ENCODE data around the gene CDK14. TPM values are rescaled to one million over a fixed set of nuclear protein-coding genes. Genes with fewer than 3 reads are reported as not detected.

The CDK14 gene
- total and polyA plus RNA-seq, 2 donors (not counting 1 experiment from before 2014, with no cell fraction given) = 42.1 to 167 TPM

GRCh38 chr7:91164506-91164905 lies 568.4 kb downstream of the CDK14 start:
- ChIA-PET CTCF (no interaction called here), POLR2A (no interaction called here)
- Histone ChIP-seq H3K9me3 (ENCODE audit: control extremely low read depth in 1 of 3, control insufficient read depth in 2 of 3, insufficient read depth in 1 of 3, low read length in 2 of 3) (no peaks in the 10 kb centered on the region), H3K9ac (ENCODE audit: low read length) (no peak overlapping the region), H3K27ac (ENCODE audit: low read length in 2 of 2) (peak overlapping the region; percentile 63 to 77), H3K27me3 (replicated peaks in 1 of 4; ENCODE audit: control extremely low read depth in 1 of 4, control insufficient read depth in 3 of 4, insufficient read depth in 4 of 4, low read length in 3 of 4) (no peaks in the 10 kb centered on the region), H3K79me2 (ENCODE audit: control insufficient read depth, insufficient read depth, low read length) (no peaks in the 10 kb centered on the region), H3K4me3 (ENCODE audit: control extremely low read depth in 1 of 5, extremely low read depth in 1 of 5, insufficient read depth in 1 of 5, low read depth in 2 of 5, low read length in 4 of 5) (no peak overlapping the region), H3K36me3 (replicated peaks in 1 of 2; ENCODE audit: control extremely low read depth in 1 of 2, control insufficient read depth in 1 of 2, extremely low read depth in 1 of 2, insufficient read depth in 2 of 2, low read length in 1 of 2) (no peaks in the 10 kb centered on the region), H3K4me2 (replicated peaks; ENCODE audit: low read depth, low read length, poor library complexity, severe bottlenecking) (no peak overlapping the region), H2AFZ (ENCODE audit: insufficient read depth, low read depth, low read length, poor library complexity, severe bottlenecking) (no peak overlapping the region), H4K20me1 (ENCODE audit: control insufficient read depth, insufficient read depth, low read length, poor library complexity, severe bottlenecking) (no peaks in the 10 kb centered on the region), H3K4me1 (ENCODE audit: control insufficient read depth in 2 of 2, insufficient read depth in 2 of 2, low read length in 2 of 2) (peaks cover 19% of the 10 kb centered on the region in 2 donors)
- Mint-ChIP-seq H3K9me3 (ENCODE audit: insufficient read depth) (no peaks in the 10 kb centered on the region), H3K27me3 (no peaks in the 10 kb centered on the region), H3K27ac (peak overlapping the region; percentile 89), H3K4me1 (peaks cover 37% of the 10 kb centered on the region), H3K4me3 (peak overlapping the region; percentile 51)
- DNase-seq (no peak), ATAC-seq (ENCODE audit: low read depth) (no peak)
- WGBS (ENCODE audit: insufficient coverage) = 100% methylated on average over 1 of the region's 2 CpGs
- intact Hi-C loops (cut with micrococcal nuclease) = no loop called here
- TF ChIP-seq, protein P1, sequence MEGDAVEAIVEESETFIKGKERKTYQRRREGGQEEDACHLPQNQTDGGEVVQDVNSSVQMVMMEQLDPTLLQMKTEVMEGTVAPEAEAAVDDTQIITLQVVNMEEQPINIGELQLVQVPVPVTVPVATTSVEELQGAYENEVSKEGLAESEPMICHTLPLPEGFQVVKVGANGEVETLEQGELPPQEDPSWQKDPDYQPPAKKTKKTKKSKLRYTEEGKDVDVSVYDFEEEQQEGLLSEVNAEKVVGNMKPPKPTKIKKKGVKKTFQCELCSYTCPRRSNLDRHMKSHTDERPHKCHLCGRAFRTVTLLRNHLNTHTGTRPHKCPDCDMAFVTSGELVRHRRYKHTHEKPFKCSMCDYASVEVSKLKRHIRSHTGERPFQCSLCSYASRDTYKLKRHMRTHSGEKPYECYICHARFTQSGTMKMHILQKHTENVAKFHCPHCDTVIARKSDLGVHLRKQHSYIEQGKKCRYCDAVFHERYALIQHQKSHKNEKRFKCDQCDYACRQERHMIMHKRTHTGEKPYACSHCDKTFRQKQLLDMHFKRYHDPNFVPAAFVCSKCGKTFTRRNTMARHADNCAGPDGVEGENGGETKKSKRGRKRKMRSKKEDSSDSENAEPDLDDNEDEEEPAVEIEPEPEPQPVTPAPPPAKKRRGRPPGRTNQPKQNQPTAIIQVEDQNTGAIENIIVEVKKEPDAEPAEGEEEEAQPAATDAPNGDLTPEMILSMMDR (IDR thresholded peaks at IDR 0.05) = no peak
- no peak for TF ChIP-seq EZH2 (IDR thresholded peaks at IDR 0.05; ENCODE audit: borderline replicate concordance, insufficient read depth, low read depth, low read length, poor library complexity, severe bottlenecking)

- intact Hi-C loops (cut with micrococcal nuclease) = no loop called here
- Histone ChIP-seq H3K9me3 (ENCODE audit: control extremely low read depth in 1 of 3, control insufficient read depth in 2 of 3, insufficient read depth in 1 of 3, low read length in 2 of 3) (no peaks in the 10 kb centered on the region), H3K79me2 (ENCODE audit: control insufficient read depth, insufficient read depth, low read length) (no peaks in the 10 kb centered on the region), H3K36me3 (replicated peaks in 1 of 2; ENCODE audit: control extremely low read depth in 1 of 2, control insufficient read depth in 1 of 2, extremely low read depth in 1 of 2, insufficient read depth in 2 of 2, low read length in 1 of 2) (no peaks in the 10 kb centered on the region), H3K27ac (ENCODE audit: low read length in 2 of 2) (peak overlapping the region; percentile 63 to 77), H4K20me1 (ENCODE audit: control insufficient read depth, insufficient read depth, low read length, poor library complexity, severe bottlenecking) (no peaks in the 10 kb centered on the region), H3K9ac (ENCODE audit: low read length) (peak overlapping the region; percentile 25), H3K4me3 (ENCODE audit: control extremely low read depth in 1 of 5, extremely low read depth in 1 of 5, insufficient read depth in 1 of 5, low read depth in 2 of 5, low read length in 4 of 5) (no peak overlapping the region), H3K27me3 (replicated peaks in 1 of 4; ENCODE audit: control extremely low read depth in 1 of 4, control insufficient read depth in 3 of 4, insufficient read depth in 4 of 4, low read length in 3 of 4) (no peaks in the 10 kb centered on the region), H3K4me1 (ENCODE audit: control insufficient read depth in 2 of 2, insufficient read depth in 2 of 2, low read length in 2 of 2) (peaks cover 19% of the 10 kb centered on the region in 2 donors), H2AFZ (ENCODE audit: insufficient read depth, low read depth, low read length, poor library complexity, severe bottlenecking) (no peak overlapping the region), H3K4me2 (replicated peaks; ENCODE audit: low read depth, low read length, poor library complexity, severe bottlenecking) (peak overlapping the region; percentile 47)
- CTCF ChIA-PET = no interaction called here
- Mint-ChIP-seq H3K4me3 (peak overlapping the region; percentile 51), H3K27me3 (no peaks in the 10 kb centered on the region), H3K4me1 (peaks cover 37% of the 10 kb centered on the region), H3K9me3 (ENCODE audit: insufficient read depth) (no peaks in the 10 kb centered on the region), H3K27ac (peak overlapping the region; percentile 89)
- ATAC-seq (ENCODE audit: low read depth) (peak; percentile 81), DNase-seq (peak; percentile 50)
- TF ChIP-seq, protein P1 (IDR thresholded peaks at IDR 0.05) = no peak
- TF ChIP-seq EZH2 (IDR thresholded peaks at IDR 0.05; ENCODE audit: borderline replicate concordance, insufficient read depth, low read depth, low read length, poor library complexity, severe bottlenecking) = no peak
- POLR2A ChIA-PET = no interaction called here
- WGBS (ENCODE audit: insufficient coverage) = 83% methylated on average over 1 of the region's 9 CpGs
Measured at GRCh38 chr7:91165006-91165845, 569.1 kb downstream of the CDK14 start.
